GM19397 (cell line): ENCODE measurements around the gene DDX52.

Experiments
- ATAC-seq: cut with Tn5 transposase; IDR thresholded peaks from one replicate; pipeline ENCODE4 v1.9.1; 2021; ENCODE audit warnings: mild to moderate bottlenecking, moderate library complexity; ENCODE audit not compliant: unreplicated experiment

Gene DDX52

GRCh38 chr17:37598145-37598544 is 45.1 kb downstream of the DDX52 start:
- ATAC-seq = no peak

DNA sequence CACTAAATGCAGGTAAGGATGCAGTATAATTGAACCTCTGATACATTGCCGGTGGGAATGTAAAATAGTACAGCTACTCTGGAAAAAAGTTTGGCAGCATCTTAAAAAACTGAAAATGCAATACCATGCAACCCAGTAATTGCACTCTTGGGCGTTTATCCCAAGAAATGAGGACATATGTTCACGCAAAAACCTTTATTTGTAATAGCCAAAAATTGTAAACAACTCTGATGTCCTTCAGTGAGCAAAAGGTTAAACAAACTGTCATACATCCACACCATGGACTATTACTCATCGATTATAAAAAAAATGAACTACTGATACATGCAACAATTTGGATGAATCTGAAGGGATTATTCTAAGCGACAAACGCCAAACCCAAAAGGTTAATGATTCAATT is 51.0 kb downstream of the DDX52 start:
- ATAC-seq = no peak

GRCh38 chr17:37585066-37585465 is 58.2 kb downstream of the DDX52 start:
- ATAC-seq = no peak

GRCh38 chr17:37576281-37576680 is 67.0 kb downstream of the DDX52 start:
- ATAC-seq = no peak

DNA sequence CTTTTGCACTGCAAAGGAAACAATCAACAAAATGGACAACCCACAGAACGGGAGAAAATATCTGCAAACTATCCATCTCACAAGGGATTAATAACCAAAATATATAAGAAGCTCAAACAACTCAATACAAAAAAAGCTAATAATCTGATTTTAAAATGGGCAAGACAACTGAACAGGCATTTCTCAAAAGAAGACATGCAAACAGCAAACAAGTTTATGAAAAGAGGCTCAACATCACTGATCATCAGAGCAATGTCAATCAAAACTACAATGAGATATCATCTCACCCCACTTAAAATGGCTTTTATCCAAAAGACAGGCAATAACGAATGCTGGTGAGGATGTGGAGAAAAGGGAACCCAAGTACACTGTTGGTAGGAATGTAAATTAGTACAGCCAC is 68.8 kb downstream of the DDX52 start:
- ATAC-seq = no peak

GRCh38 chr17:37571674-37572073 is 71.6 kb downstream of the DDX52 start:
- no peak for ATAC-seq

- no peak for ATAC-seq
Observed at GRCh38 chr17:37570527-37571093, 72.6 kb downstream of the DDX52 start.

- ATAC-seq = no peak
Observed at GRCh38 chr17:37568350-37569053, 74.7 kb downstream of the DDX52 start.

GRCh38 chr17:37567538-37567937 is 75.7 kb downstream of the DDX52 start:
- ATAC-seq = no peak

GRCh38 chr17:37567137-37567536 is 76.1 kb downstream of the DDX52 start:
- no peak for ATAC-seq

DNA sequence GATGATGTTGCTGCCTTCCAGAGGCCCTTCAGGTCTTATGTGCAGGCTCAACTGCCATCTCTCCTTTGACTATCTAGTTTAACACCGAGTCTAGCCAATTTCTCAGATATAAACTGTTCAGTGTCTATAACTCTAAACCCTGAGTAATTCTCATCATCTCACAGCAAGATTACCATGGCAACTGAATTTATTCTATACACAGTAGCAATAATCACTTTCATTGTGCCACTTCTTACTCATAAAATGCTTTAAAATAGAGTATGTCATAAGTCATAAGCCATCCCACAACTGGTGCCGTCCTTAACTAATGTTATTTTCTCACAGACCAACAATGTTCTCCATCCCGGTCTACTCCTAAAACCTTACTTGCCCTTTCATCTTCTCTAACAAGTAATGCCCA is 79.0 kb downstream of the DDX52 start:
- ATAC-seq = no peak

- ATAC-seq = no peak
Observed at GRCh38 chr17:37562016-37562745, 81.1 kb downstream of the DDX52 start.
